Psoas muscle (tissue), 8 donors: ENCODE measurements around the gene MYRIP. TPM values are rescaled to one million over a fixed set of nuclear protein-coding genes. Genes with fewer than 3 reads are reported as not detected.

ENCODE experiments used
- ATAC-seq, 4 donors: fragments of 200-7000 bp; cut with Tn5 transposase; one replicate each; pipeline ENCODE4 v1.9.1; 2020; ENCODE audit warnings: moderate library complexity in 3 of 4, mild to moderate bottlenecking in 2 of 4
- DNase-seq, 2 donors: peaks; one replicate each; pipeline ENCODE4 v3.0.0-alpha.2; 2020
- H3K27ac ChIP-seq: fragments of 200-600 bp; one replicate; pipeline ENCODE4 v1.8.0; 2022
- H3K27me3 ChIP-seq, 3 donors: fragments of 200-600 bp in 1 of 3; one replicate each; pipeline versions ENCODE4 v1.6.1 to v1.8.0; 2013 to 2022; ENCODE audit warnings: low read length in 2 of 3, mild to moderate bottlenecking in 2 of 3, moderate library complexity in 1 of 3; ENCODE audit not compliant: insufficient read depth in 3 of 3
- H3K36me3 ChIP-seq, 2 donors: fragments of 200-600 bp in 1 of 2; one replicate each; pipeline versions ENCODE4 v1.6.1 to v1.8.0; 2013 to 2022; ENCODE audit warnings: low read depth in 1 of 2, mild to moderate bottlenecking in 1 of 2, moderate library complexity in 1 of 2; ENCODE audit not compliant: insufficient read depth in 1 of 2
- H3K4me1 ChIP-seq: fragments of 200-600 bp; one replicate; pipeline ENCODE4 v1.8.0; 2022
- H3K4me3 ChIP-seq: fragments of 200-600 bp; one replicate; pipeline ENCODE4 v1.8.0; 2022; ENCODE audit warnings: mild to moderate bottlenecking
- H3K9me3 ChIP-seq: fragments of 200-600 bp; one replicate; pipeline ENCODE4 v1.8.0; 2022
- WGBS, 3 donors: extraction: QIAGEN DNeasy Blood & Tissue Kit; methylation state at CpG; one replicate each; pipeline versions ENCODE4 v1.1.6 to v1.1.7; 2013; 5-methylcytosine and 5-hydroxymethylcytosine counted together
- intact Hi-C, 2 donors: fragments of 100-400 bp; cut with DNase I; formaldehyde crosslinking; loops; one replicate each; pipeline versions ENCODE4 v1.11.0 to v1.14.2; 2022
- polyA plus RNA-seq, 3 donors: library from polyadenylated mRNA; stranded (reverse); fragments of 200-250 nt; gene quantifications; one replicate each; pipeline ENCODE4 v1.2.3, GENCODE V29; 2013
- total RNA-seq, 4 donors: library from RNA; stranded (reverse); fragmentation: NEBNext Ultra II Directional in 2 of 4; extraction: Animal tissue kit (Norgen Biotek cat#: 25700) in 2 of 4; gene quantifications; one replicate each; pipeline versions ENCODE4 v1.2.1 to v1.2.4, GENCODE V29; 2021 to 2023
- TF ChIP-seq, protein P1 (sequence below): fragments of 200-600 bp; IDR thresholded peaks from one replicate; pipeline ENCODE4 v1.8.0; 2022; ENCODE audit warnings: antibody characterized with exemption
- donor health status: healthy with polysubstance abuse.
- donor health status: DM: no; HTN: no; CAD: no; lungs with moderate emphysema.
- donor health status: Bipolar disorder and iron deficiency.
- donor health status: healthy.
- donor health status: DM: yes; HTN: yes; CAD: no.
- donor health status: DM: no; HTN: no; CAD: no.
- donor health status: DM: no; HTN: no; CAD: no.
- donor health status: DM: yes; HTN: yes; CAD: no.

MYRIP gene
- total and polyA plus RNA-seq, 7 donors, result 0.35 to 2.8 (median 1.1) TPM

DNA sequence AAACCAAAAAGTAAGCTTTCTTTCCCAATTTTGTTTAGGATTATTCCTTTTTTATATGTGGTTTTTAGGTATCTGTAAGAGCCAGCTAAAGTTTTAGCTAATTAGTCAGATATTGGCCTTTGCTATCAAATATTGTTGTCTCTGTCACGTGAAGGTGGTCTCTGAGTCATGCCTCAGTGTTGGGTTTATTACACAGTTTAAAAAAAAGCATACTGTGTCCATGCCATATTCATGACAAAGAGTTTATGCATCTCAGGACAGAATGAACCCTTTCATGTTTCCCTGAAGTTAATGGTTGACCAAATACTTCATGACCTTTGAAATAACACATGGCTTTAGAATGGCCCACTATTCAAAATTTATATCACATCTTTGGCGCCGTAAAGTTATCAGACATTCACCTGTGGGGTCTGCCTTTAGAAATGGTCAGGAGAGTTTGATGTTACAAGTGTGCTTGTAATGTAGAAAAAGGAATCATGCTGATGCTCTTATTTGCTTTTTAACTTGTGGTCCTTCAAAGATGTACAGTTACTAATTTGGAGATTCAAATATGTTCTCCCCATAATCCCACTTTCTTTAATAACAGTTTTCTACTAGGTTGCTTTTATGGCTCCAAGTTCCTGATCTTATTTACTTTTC lies 101.5 kb downstream of the MYRIP start:
- intact Hi-C loops, result no loop called here
- Histone ChIP-seq H3K4me1 (no peaks in the 10 kb centered on the region), H3K4me3 (no peak overlapping the region), H3K27me3 (no peaks in the 10 kb centered on the region), H3K36me3 (no peaks in the 10 kb centered on the region), H3K27ac (no peak overlapping the region), H3K9me3 (no peaks in the 10 kb centered on the region)
- no peak for DNase-seq
- no peak for ATAC-seq
- WGBS, 3 donors, result 66 to 88% (median 87%) methylated on average over 3 of the region's 3 CpGs
- TF ChIP-seq, protein P1, sequence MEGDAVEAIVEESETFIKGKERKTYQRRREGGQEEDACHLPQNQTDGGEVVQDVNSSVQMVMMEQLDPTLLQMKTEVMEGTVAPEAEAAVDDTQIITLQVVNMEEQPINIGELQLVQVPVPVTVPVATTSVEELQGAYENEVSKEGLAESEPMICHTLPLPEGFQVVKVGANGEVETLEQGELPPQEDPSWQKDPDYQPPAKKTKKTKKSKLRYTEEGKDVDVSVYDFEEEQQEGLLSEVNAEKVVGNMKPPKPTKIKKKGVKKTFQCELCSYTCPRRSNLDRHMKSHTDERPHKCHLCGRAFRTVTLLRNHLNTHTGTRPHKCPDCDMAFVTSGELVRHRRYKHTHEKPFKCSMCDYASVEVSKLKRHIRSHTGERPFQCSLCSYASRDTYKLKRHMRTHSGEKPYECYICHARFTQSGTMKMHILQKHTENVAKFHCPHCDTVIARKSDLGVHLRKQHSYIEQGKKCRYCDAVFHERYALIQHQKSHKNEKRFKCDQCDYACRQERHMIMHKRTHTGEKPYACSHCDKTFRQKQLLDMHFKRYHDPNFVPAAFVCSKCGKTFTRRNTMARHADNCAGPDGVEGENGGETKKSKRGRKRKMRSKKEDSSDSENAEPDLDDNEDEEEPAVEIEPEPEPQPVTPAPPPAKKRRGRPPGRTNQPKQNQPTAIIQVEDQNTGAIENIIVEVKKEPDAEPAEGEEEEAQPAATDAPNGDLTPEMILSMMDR, result no peak

GRCh38 chr3:39911465-39912309 lies 102.3 kb downstream of the MYRIP start:
- Histone ChIP-seq H3K27ac (no peak overlapping the region), H3K4me1 (no peaks in the 10 kb centered on the region), H3K36me3 (no peaks in the 10 kb centered on the region), H3K27me3 (no peaks in the 10 kb centered on the region), H3K9me3 (no peaks in the 10 kb centered on the region), H3K4me3 (no peak overlapping the region)
- TF ChIP-seq, protein P1, result no peak
- DNase-seq, result no peak
- 50 to 56% (median 51%) methylated on average over 3 of the region's 3 CpGs for WGBS, 3 donors
- intact Hi-C loops, result no loop called here
- ATAC-seq, result no peak

- Histone ChIP-seq H3K4me1 (no peaks in the 10 kb centered on the region), H3K27ac (no peak overlapping the region), H3K36me3 (no peaks in the 10 kb centered on the region), H3K9me3 (no peaks in the 10 kb centered on the region), H3K27me3 (no peaks in the 10 kb centered on the region), H3K4me3 (no peak overlapping the region)
- ATAC-seq (no peak), DNase-seq (no peak)
- TF ChIP-seq, protein P1, result no peak
- 68 to 71% (median 70%) methylated on average over 2 of the region's 2 CpGs for WGBS, 3 donors
- intact Hi-C loops, result no loop called here
These were observed 105.6 kb downstream of the MYRIP start for GRCh38 chr3:39915027-39915426.

GRCh38 chr3:39917065-39917773 lies 107.8 kb downstream of the MYRIP start:
- no peaks in the 10 kb centered on the region for H3K4me1 ChIP-seq
- ATAC-seq, result no peak

More at GRCh38 chr3:39917065-39917773, 107.8 kb downstream of the MYRIP start:
- no peak for DNase-seq
- H3K36me3 ChIP-seq, result no peaks in the 10 kb centered on the region
- H3K9me3 ChIP-seq, result no peaks in the 10 kb centered on the region
- TF ChIP-seq, protein P1, result no peak
- H3K4me3 ChIP-seq, result no peak overlapping the region
- 42 to 50% (median 48%) methylated on average over 1 of the region's 1 CpG for WGBS, 3 donors
- no peaks in the 10 kb centered on the region for H3K27me3 ChIP-seq
- no peak overlapping the region for H3K27ac ChIP-seq
- intact Hi-C loops, result no loop called here
